IPS-20b (cell line): Measurements from ENCODE around the gene GAL3ST2.
"Not testable (repeated sequence)": the region's sequence is repeated elsewhere in the genome, so short reads cannot be mapped to it uniquely, and the experiment has no call there.

ENCODE experiments used
- H3K27ac ChIP-seq: one replicate; pipeline ENCODE4 v1.5.1; 2013; ENCODE audit warnings: low read length
- H3K27me3 ChIP-seq: 2 replicates; pipeline ENCODE4 v1.6.1; 2013; ENCODE audit warnings: mild to moderate bottlenecking, low read length, inconsistent platforms; ENCODE audit not compliant: insufficient read depth
- H3K36me3 ChIP-seq: 2 replicates; pipeline ENCODE4 v1.6.1; 2013; ENCODE audit warnings: low read depth, mild to moderate bottlenecking, inconsistent platforms, low read length, moderate library complexity; ENCODE audit not compliant: insufficient read depth
- H3K4me1 ChIP-seq: 2 replicates; pipeline ENCODE4 v1.6.1; 2013; ENCODE audit warnings: mild to moderate bottlenecking, control low read depth, inconsistent platforms, low read length, moderate library complexity; ENCODE audit not compliant: insufficient read depth
- H3K4me3 ChIP-seq: 2 replicates; pipeline ENCODE4 v1.5.1; 2013; ENCODE audit warnings: mild to moderate bottlenecking, low read length, inconsistent platforms
- H3K9ac ChIP-seq: 2 replicates; pipeline ENCODE4 v1.6.1; 2013; ENCODE audit warnings: low read depth, mild to moderate bottlenecking, inconsistent platforms, low read length, moderate library complexity
- H3K9me3 ChIP-seq: 2 replicates; pipeline ENCODE4 v1.6.1; 2013; ENCODE audit warnings: mild to moderate bottlenecking, low read depth, low read length, inconsistent platforms; ENCODE audit not compliant: insufficient read depth

The GAL3ST2 gene

DNA sequence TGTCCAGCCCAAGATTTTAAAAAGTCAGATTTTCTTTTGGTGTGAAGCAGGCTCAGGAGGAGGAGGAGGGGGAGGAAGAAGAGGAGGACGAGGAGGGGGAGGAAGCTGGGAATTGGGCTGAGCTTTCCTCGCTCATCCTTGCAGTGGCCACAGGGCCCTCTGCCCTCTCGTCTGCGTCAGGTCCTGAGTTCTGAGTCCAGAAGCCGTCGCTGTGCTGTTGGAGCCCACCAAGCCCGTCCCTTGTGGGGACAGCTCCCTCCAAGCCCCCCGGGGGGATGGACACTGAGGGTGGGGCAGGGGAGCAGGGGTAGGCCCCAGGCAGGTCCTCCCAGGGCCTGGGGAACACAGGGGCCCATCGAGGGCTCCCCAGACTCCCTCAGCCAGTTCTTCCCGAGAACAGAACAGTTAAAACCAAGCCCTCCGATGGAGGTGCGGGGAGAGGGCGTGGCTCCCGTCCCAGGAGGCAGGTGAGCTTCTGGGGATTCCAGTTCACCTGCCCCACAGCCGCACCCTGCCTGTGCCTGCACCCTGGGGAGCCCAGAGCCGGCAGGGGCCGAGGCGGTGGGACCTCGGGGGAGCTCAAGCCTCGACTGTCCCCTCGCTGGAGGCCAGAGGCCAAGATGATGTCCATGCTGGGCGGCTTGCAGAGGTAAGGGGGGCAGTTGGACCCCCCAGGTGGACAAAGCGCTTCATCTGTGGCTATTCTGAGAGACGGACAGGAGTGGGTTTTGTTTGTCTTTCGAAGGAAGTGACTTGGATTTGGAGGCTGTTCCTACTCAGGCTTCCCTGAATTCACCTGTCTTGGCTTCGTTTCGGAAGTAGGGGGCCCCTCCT lies at the start of gene GAL3ST2:
Gene GAL3ST2 (plus strand): TSS at position 487 of the 834 bp plus-strand sequence. CDS start 134 bp downstream, at position 621.
- Histone ChIP-seq H3K36me3 (no peaks in the 10 kb centered on the region), H3K9me3 (peaks cover 13% of the 10 kb centered on the region), H3K27me3 (no peaks in the 10 kb centered on the region), H3K27ac (no peak within 1 kb of the TSS), H3K4me1 (peaks cover 8% of the 10 kb centered on the region), H3K9ac (no peak within 1 kb of the TSS), H3K4me3 (no peak within 1 kb of the TSS)

GRCh38 chr2:241728000-241728399 lies 48.6 kb upstream of the GAL3ST2 start:
- Histone ChIP-seq H3K36me3 (peaks cover 30% of the 10 kb centered on the region), H3K4me1 (no peaks in the 10 kb centered on the region), H3K4me3 (no peak overlapping the region), H3K27me3 (peaks cover 1% of the 10 kb centered on the region; the same call in 1 of the 2 replicates), H3K9ac (no peak overlapping the region), H3K9me3 (peaks cover 6% of the 10 kb centered on the region), H3K27ac (no peak overlapping the region)

- Histone ChIP-seq H3K9ac (no peak overlapping the region), H3K9me3 (no peaks in the 10 kb centered on the region), H3K27me3 (peaks cover 7% of the 10 kb centered on the region), H3K4me1 (no peaks in the 10 kb centered on the region), H3K4me3 (no peak overlapping the region), H3K36me3 (peaks cover 23% of the 10 kb centered on the region; the same call in 1 of the 2 replicates), H3K27ac (no peak overlapping the region)
Observed at GRCh38 chr2:241728627-241729026, 48.0 kb upstream of the GAL3ST2 start.

DNA sequence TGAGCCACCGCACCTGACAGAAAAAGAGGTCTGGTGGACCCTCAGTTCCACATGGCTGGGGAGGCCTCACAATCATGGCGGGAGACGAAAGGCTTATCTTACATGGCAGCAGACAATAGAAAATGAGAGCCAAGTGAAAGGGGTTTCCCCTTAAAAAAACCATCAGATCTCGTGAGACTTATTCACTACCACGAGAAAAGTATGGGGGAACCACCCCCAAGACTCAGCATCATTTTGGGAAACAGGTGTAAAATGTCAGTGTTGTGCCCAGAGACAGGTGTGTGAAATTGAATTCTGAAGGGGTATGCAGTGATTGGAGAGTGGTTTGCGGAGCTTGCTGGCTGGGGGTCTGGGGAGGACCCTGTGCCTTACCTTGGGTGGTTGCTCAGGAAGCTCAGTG lies 46.8 kb upstream of the GAL3ST2 start:
- Histone ChIP-seq H3K9me3 (no peaks in the 10 kb centered on the region), H3K27ac (no peak overlapping the region), H3K9ac (no peak overlapping the region), H3K4me1 (no peaks in the 10 kb centered on the region), H3K4me3 (no peak overlapping the region), H3K27me3 (peaks cover 11% of the 10 kb centered on the region), H3K36me3 (peaks cover 13% of the 10 kb centered on the region; the same call in 1 of the 2 replicates)

DNA sequence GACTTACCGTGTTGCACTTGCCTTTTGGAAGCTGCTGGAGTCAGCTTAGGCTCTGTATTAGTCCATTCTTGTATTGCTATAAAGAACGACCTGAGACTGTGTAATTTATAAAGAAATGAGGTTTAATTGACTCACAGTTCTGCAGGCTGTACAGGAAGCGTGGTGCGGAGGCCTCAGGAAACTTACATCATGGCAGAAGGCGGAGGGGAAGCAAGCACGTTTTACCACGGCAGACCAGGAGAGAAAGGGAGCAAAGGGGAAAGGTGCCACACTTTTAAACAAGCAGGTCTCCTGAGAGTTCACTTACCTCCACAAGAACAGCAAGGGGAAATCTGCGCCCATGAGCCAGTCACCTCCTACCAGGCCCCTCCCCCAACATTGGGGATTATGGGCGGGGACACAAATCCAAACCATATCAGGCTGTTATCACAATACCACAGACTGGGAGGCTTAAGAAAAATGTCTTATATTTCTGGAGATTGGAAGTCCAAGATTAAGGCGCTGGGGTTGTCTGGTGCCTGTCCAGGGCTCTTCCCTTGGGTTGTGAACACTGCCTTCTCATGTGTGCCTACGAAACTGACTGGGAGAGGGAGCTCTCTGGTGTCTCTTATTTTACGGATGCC lies 45.8 kb upstream of the GAL3ST2 start:
- H3K4me1 ChIP-seq: no peaks in the 10 kb centered on the region
- no peak overlapping the region for H3K9ac ChIP-seq
- no peaks in the 10 kb centered on the region for H3K9me3 ChIP-seq
- peaks cover 7% of the 10 kb centered on the region; the same call in 1 of the 2 replicates for H3K36me3 ChIP-seq
- peaks cover 11% of the 10 kb centered on the region for H3K27me3 ChIP-seq
- no peak overlapping the region for H3K27ac ChIP-seq
- no peak overlapping the region for H3K4me3 ChIP-seq

GRCh38 chr2:241732513-241733186 lies 44.0 kb upstream of the GAL3ST2 start:
- not testable (repeated sequence) for H3K9ac ChIP-seq, H3K27ac ChIP-seq, H3K9me3 ChIP-seq, H3K36me3 ChIP-seq, H3K4me3 ChIP-seq, H3K4me1 ChIP-seq
- H3K27me3 ChIP-seq: peaks cover 11% of the 10 kb centered on the region

DNA sequence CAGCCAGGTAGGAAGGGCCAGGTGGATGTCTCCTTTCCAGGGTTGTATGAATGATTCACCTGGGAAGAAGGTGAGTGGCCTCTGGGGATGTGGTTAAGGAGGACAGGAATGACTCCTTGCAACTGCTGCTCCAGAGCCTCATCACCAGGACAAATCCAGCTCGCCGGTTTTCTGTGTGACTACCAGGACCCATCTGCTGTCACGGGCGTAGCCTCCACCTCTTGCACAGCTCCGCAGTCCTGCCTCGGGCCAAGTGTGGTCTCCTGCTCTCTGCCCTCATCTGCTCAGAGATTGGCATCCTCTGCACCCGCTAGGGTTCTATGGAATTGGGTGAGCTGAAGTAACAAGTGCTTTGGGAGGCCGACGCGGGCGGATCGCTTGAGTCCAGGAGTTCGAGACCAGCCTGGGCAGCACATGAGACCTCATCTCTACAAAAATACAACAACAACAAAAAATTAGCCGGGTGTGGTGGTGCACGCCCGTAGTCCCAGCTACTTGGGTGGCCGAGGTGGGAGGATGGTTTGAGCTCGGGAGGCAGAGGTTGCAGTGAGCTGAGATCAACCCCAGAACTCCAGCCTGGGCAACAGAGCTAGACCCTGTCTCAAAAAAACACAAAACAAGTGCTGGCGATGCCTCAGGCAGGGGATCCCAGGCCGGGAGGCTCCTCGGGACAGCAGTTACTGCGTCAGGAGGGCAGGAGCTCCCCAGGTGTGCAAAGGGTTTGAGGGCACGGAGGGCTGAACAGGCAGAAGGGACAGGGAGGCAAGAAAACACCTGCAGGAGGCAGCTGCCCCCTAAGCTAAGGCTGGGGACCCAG lies 43.0 kb upstream of the GAL3ST2 start:
- Histone ChIP-seq H3K9ac (no peak overlapping the region), H3K27ac (no peak overlapping the region), H3K4me1 (no peaks in the 10 kb centered on the region), H3K36me3 (no peaks in the 10 kb centered on the region), H3K27me3 (peaks cover 11% of the 10 kb centered on the region), H3K4me3 (peak overlapping the region; percentile 61; the same call in 1 of the 2 replicates), H3K9me3 (no peaks in the 10 kb centered on the region)

DNA sequence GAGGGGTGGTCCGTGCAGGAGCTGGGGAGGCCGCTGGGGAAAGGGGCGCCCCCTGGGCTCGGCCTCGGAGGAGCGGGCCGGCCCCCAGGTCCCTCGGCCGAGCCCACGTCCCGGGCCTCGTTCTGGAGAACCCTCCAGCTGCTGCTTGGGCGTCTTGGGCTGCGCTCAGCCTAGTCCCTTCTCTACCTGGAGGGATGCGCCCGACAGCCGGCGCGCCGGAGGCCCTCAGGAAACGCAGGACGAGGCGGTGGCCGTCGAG lies 42.5 kb upstream of the GAL3ST2 start:
- Histone ChIP-seq H3K9me3 (no peaks in the 10 kb centered on the region), H3K36me3 (no peaks in the 10 kb centered on the region), H3K27ac (no peak overlapping the region), H3K27me3 (peaks cover 11% of the 10 kb centered on the region), H3K9ac (no peak overlapping the region), H3K4me3 (peak overlapping the region; percentile 61; the same call in 1 of the 2 replicates), H3K4me1 (no peaks in the 10 kb centered on the region)

GRCh38 chr2:241734467-241735208 lies 42.0 kb upstream of the GAL3ST2 start, which contains the start of gene D2HGDH:
Gene D2HGDH (plus strand): TSS chr2:241734630. CDS start chr2:241735225, 595 bp downstream.
- H3K9ac ChIP-seq: peak within 1 kb of the TSS; percentile 59; the same call in 1 of the 2 replicates
- peaks cover 11% of the 10 kb centered on the region for H3K27me3 ChIP-seq
- H3K4me1 ChIP-seq: no peaks in the 10 kb centered on the region
- no peaks in the 10 kb centered on the region for H3K9me3 ChIP-seq
- peak within 1 kb of the TSS; percentile 81 for H3K4me3 ChIP-seq
- H3K36me3 ChIP-seq: no peaks in the 10 kb centered on the region
- no peak within 1 kb of the TSS for H3K27ac ChIP-seq

DNA sequence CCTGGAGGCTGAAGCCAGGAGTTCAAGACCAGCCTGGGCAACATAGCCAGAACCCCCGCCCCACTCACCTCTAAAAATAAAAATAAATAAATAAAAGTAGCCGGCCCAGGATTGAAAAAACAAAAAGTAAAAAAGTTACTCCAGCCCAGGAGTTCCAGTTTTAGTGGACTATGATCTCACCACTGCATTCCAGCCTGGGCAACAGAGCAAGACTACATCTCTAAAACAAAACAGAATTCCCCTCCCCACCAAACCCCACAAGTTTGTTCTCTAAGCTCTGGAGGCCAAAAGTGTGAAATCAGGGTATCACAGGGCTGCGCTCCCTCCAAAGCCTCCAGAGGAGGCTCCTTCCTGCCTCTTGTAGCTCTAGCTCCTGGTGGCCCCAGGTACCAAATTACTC lies 40.5 kb upstream of the GAL3ST2 start:
- Histone ChIP-seq H3K9me3 (no peaks in the 10 kb centered on the region), H3K4me1 (no peaks in the 10 kb centered on the region), H3K27ac (no peak overlapping the region), H3K36me3 (no peaks in the 10 kb centered on the region), H3K4me3 (no peak overlapping the region), H3K9ac (no peak overlapping the region), H3K27me3 (peaks cover 11% of the 10 kb centered on the region)
